HepG2 (cell line): ENCODE measurements around the gene ABCA2. TPM values are rescaled to one million over a fixed set of nuclear protein-coding genes. Genes with fewer than 3 reads are reported as not detected.

Experiments
- ATAC-seq: fragments of 200-7000 bp; cut with Tn5 transposase; 3 replicates; pipeline ENCODE4 v1.9.1; 2020; ENCODE audit warnings: mild to moderate bottlenecking, moderate library complexity
- BruUV-seq: library from RNA; stranded (reverse); fragments of 400-500 nt; replicated peaks from 2 replicates; lab custom pipeline; 2021; lab: Mats Ljungman, UMichigan
- CTCF ChIA-PET: fragments of 300-600 bp; formaldehyde crosslinking; extraction: SDS; loops from one replicate; lab custom pipeline; 2021; ENCODE audit warnings: low total read pairs, inconsistent platforms, low intra/inter-chr PET ratio; lab: Yijun Ruan, JAX
- POLR2A ChIA-PET: fragments of 350-600 bp; sonication (Branson Sonifier 250); formaldehyde crosslinking; loops from one replicate; lab custom pipeline; 2020; ENCODE audit warnings: antibody characterized with exemption, inconsistent platforms; lab: Yijun Ruan, JAX
- DNase-seq: peaks from one replicate; pipeline ENCODE4 v3.0.0-alpha.2; 2015; ENCODE audit warnings: low spot score
- FAIRE-seq: peaks from 3 replicates; lab custom pipeline; 2011; peaks lifted over from hg19 to GRCh38; lab: Jason Lieb, UNC
- H2AFZ ChIP-seq: one replicate; pipeline ENCODE4 v1.6.1; 2011; ENCODE audit warnings: low read length, inconsistent platforms
- H3K27ac ChIP-seq: fragments of 300-600 bp; 3 replicates; pipeline ENCODE4 v1.8.0; 2011; ENCODE audit warnings: mixed run types, mild to moderate bottlenecking, mixed read lengths, low read length, inconsistent platforms; ENCODE audit not compliant: insufficient read depth; ENCODE audit errors: extremely low read length
- H3K27me3 ChIP-seq, 2 experiments: fragments of 200-600 bp in 1 of 2; 2 replicates in 1 of 2; 3 replicates in 1 of 2; pipeline versions ENCODE4 v1.6.0 to v1.8.0; 2011; ENCODE audit warnings: low read length in 2 of 2, mild to moderate bottlenecking in 2 of 2, moderate library complexity in 2 of 2, inconsistent platforms in 1 of 2; ENCODE audit not compliant: insufficient read depth in 2 of 2, control insufficient read depth in 1 of 2
- H3K36me3 ChIP-seq, 2 experiments: fragments of 200-600 bp in 1 of 2; replicated peaks in 1 of 2; 2 replicates in 1 of 2; 3 replicates in 1 of 2; pipeline versions ENCODE4 v1.5.1 to v1.8.0; 2011; ENCODE audit warnings: low read length in 2 of 2, inconsistent platforms in 1 of 2; ENCODE audit not compliant: insufficient read depth in 2 of 2, control insufficient read depth in 1 of 2
- H3K4me1 ChIP-seq: 2 replicates; pipeline ENCODE4 v1.5.1; 2012; ENCODE audit warnings: low read length, inconsistent platforms; ENCODE audit not compliant: insufficient read depth
- H3K4me2 ChIP-seq: 2 replicates; pipeline ENCODE4 v1.6.0; 2011; ENCODE audit warnings: low read depth, low read length, inconsistent platforms
- H3K4me3 ChIP-seq, 3 experiments: fragments of 200-600 bp in 1 of 3; sonication (generic), shearing (Covaris generic) in 1 of 3; replicated peaks in 1 of 3; 2 replicates each; pipeline ENCODE4 v1.5.1; 2011 to 2016; ENCODE audit warnings: low read length in 3 of 3, inconsistent platforms in 2 of 3, low read depth in 2 of 3, mild to moderate bottlenecking in 2 of 3, control low read depth in 1 of 3, mixed read lengths in 1 of 3; ENCODE audit not compliant: insufficient read depth in 1 of 3
- H3K79me2 ChIP-seq: one replicate; pipeline ENCODE4 v1.6.1; 2011; ENCODE audit warnings: low read length, inconsistent platforms; ENCODE audit not compliant: insufficient read depth
- H3K9ac ChIP-seq: 2 replicates; pipeline ENCODE4 v1.6.0; 2011; ENCODE audit warnings: mild to moderate bottlenecking, low read depth, low read length, inconsistent platforms; ENCODE audit not compliant: insufficient read depth
- H3K9me3 ChIP-seq: 2 replicates; pipeline ENCODE4 v1.5.1; 2012; ENCODE audit warnings: mild to moderate bottlenecking, low read length
- H4K20me1 ChIP-seq: 2 replicates; pipeline ENCODE4 v1.6.0; 2011; ENCODE audit warnings: inconsistent platforms, mild to moderate bottlenecking, low read length, moderate library complexity; ENCODE audit not compliant: insufficient read depth
- ARID5B ChIP-seq: IDR thresholded peaks from 2 replicates; pipeline ENCODE4 v1.4.0; 2020; ENCODE audit warnings: mild to moderate bottlenecking, missing genetic modification reagents
- EED ChIP-seq: sonication (generic); formaldehyde crosslinking; IDR thresholded peaks from 2 replicates; pipeline ENCODE4 v1.5.0; 2020; ENCODE audit warnings: mild to moderate bottlenecking, missing genetic modification reagents
- MTA1 ChIP-seq: sonication (generic); formaldehyde crosslinking; IDR thresholded peaks from 2 replicates; pipeline ENCODE4 v1.4.0; 2020; ENCODE audit warnings: missing genetic modification reagents, mild to moderate bottlenecking, borderline replicate concordance
- SMAD9 ChIP-seq: sonication (generic); formaldehyde crosslinking; IDR thresholded peaks from 2 replicates; pipeline ENCODE4 v1.5.1; 2020; ENCODE audit warnings: mild to moderate bottlenecking, missing genetic modification reagents
- SP2 ChIP-seq: sonication (generic); formaldehyde crosslinking; IDR thresholded peaks from 2 replicates; pipeline ENCODE4 v1.5.1; 2020; ENCODE audit warnings: mild to moderate bottlenecking, missing genetic modification reagents
- TRAFD1 ChIP-seq: sonication (generic); formaldehyde crosslinking; IDR thresholded peaks from 2 replicates; pipeline ENCODE4 v1.5.1; 2020; ENCODE audit warnings: missing genetic modification reagents, mild to moderate bottlenecking, borderline replicate concordance
- ZHX2 ChIP-seq, 2 experiments: sonication (generic) in 1 of 2; formaldehyde crosslinking in 1 of 2; IDR thresholded peaks; 2 replicates each; pipeline versions ENCODE4 v1.6.1 to v1.9.0; 2014 to 2022; ENCODE audit warnings: antibody characterized with exemption in 1 of 2, borderline replicate concordance in 1 of 2, inconsistent platforms in 1 of 2, low read depth in 1 of 2, missing genetic modification reagents in 1 of 2
- ZNF225 ChIP-seq: sonication (generic); formaldehyde crosslinking; IDR thresholded peaks from 2 replicates; pipeline ENCODE4 v1.4.0; 2020; ENCODE audit warnings: mild to moderate bottlenecking, missing genetic modification reagents
- ZNF558 ChIP-seq: sonication (generic); formaldehyde crosslinking; IDR thresholded peaks from 2 replicates; pipeline ENCODE4 v1.9.0; 2022; ENCODE audit warnings: mild to moderate bottlenecking, missing genetic modification reagents, borderline replicate concordance
- ZNF562 ChIP-seq: sonication (generic); formaldehyde crosslinking; IDR thresholded peaks from 2 replicates; pipeline ENCODE4 v1.8.0; 2022; ENCODE audit warnings: missing genetic modification reagents, borderline replicate concordance
- ZNF749 ChIP-seq: sonication (generic); formaldehyde crosslinking; IDR thresholded peaks from 2 replicates; pipeline ENCODE4 v1.8.0; 2022; ENCODE audit warnings: mild to moderate bottlenecking, missing genetic modification reagents, moderate library complexity, borderline replicate concordance
- ZNF775 ChIP-seq: sonication (generic); formaldehyde crosslinking; IDR thresholded peaks from 2 replicates; pipeline ENCODE4 v1.4.0; 2020; ENCODE audit warnings: missing genetic modification reagents, mild to moderate bottlenecking, moderate library complexity, borderline replicate concordance
- WGBS: methylation state at CpG from one replicate; pipeline ENCODE4 v1.1.6; 2017; ENCODE audit warnings: low lambda C conversion rate; 5-methylcytosine and 5-hydroxymethylcytosine counted together
- in situ Hi-C: cut with HindIII; loops from 2 replicates; pipeline ENCODE4 v1.10.0; 2017; ENCODE audit warnings: low pct_unique_long_range_greater_than_20kb; ENCODE audit not compliant: extremely low pct_ligation_motif_present
- intact Hi-C: fragments of 100-400 bp; cut with micrococcal nuclease; formaldehyde crosslinking; loops from one replicate; pipeline ENCODE4 v1.10.0; 2022; ENCODE audit not compliant: unreplicated experiment
- polyA plus RNA-seq, 8 experiments: library from polyadenylated mRNA; depleted of rRNA in 3 of 8; stranded (reverse) in 7 of 8; unstranded in 1 of 8; fragments of >200 nt; fragmentation: Illumina TruSeq in 4 of 8; extraction: Trizol in 4 of 8; gene quantifications; 2 replicates each; pipeline versions ENCODE4 v1.2.1 to v1.2.3, GENCODE V29; 2011 to 2016; ENCODE audit warnings: low read depth in 4 of 8, missing spikeins in 1 of 8, mixed read lengths in 1 of 8; ENCODE audit not compliant: insufficient read depth in 1 of 8
- total RNA-seq, 5 experiments: library from RNA; depleted of rRNA; stranded (reverse); fragments of >200 nt; fragmentation: Illumina TruSeq; extraction: Trizol; gene quantifications; 2 replicates each; pipeline ENCODE4 v1.2.3, GENCODE V29; 2016; ENCODE audit warnings: low read depth in 1 of 5

The ABCA2 gene
- total and polyA plus RNA-seq, 2 of the 13 experiments (the other 11 are each of a cell fraction or from before 2014, with no cell fraction given), result 2.9 to 19.2 TPM

- Histone ChIP-seq H2AFZ (no peak overlapping the region), H3K79me2 (no peaks in the 10 kb centered on the region), H3K36me3 (peaks cover 1% of the 10 kb centered on the region in 2 experiments; a peak in 1 of 5 replicates), H3K4me3 (no peak overlapping the region), H3K4me2 (no peak overlapping the region), H3K27me3 (no peaks in the 10 kb centered on the region), H3K9me3 (no peaks in the 10 kb centered on the region), H3K4me1 (no peaks in the 10 kb centered on the region), H3K27ac (no peak overlapping the region), H3K9ac (no peak overlapping the region), H4K20me1 (no peaks in the 10 kb centered on the region)
- intact Hi-C loops, result no loop called here
- no peak for FAIRE-seq
- ChIA-PET POLR2A (no interaction called here), CTCF (no interaction called here)
- in situ Hi-C loops, result no loop called here
- 96% methylated on average over 24 of the region's 24 CpGs for WGBS
- DNase-seq, result no peak
- ATAC-seq, result no peak
- BruUV-seq, result no TSS peak
- TF ChIP-seq ZNF225 (CRISPR knock-in tag) (no peak), MTA1 (CRISPR knock-in tag) (no peak), ZNF775 (CRISPR knock-in tag) (no peak), ZNF749 (no peak), ZNF558 (no peak), SMAD9 (CRISPR knock-in tag) (no peak), ZNF562 (CRISPR knock-in tag) (no peak), EED (CRISPR knock-in tag) (no peak), SP2 (CRISPR knock-in tag) (no peak), ZHX2 (IDR thresholded peaks at IDR 0.05; ENCODE audit: low read depth) (no peak), ZHX2 (CRISPR knock-in tag; IDR thresholded peaks at IDR 0.05; ENCODE audit: borderline replicate concordance) (no peak), ARID5B (CRISPR knock-in tag) (no peak), TRAFD1 (CRISPR knock-in tag) (no peak)
These were observed 16.9 kb downstream of the ABCA2 start for GRCh38 chr9:137011156-137011555.
